ENCODE data around the gene KIF16B. TPM values are rescaled to one million over a fixed set of nuclear protein-coding genes. Genes with fewer than 3 reads are reported as not detected.
"Not testable (repeated sequence)": the region's sequence is repeated elsewhere in the genome, so short reads cannot be mapped to it uniquely, and the experiment has no call there.

KIF16B gene
- total RNA-seq, 4 donors from 2014 or later: 22.2 to 59.2 (median 31.4) TPM

DNA sequence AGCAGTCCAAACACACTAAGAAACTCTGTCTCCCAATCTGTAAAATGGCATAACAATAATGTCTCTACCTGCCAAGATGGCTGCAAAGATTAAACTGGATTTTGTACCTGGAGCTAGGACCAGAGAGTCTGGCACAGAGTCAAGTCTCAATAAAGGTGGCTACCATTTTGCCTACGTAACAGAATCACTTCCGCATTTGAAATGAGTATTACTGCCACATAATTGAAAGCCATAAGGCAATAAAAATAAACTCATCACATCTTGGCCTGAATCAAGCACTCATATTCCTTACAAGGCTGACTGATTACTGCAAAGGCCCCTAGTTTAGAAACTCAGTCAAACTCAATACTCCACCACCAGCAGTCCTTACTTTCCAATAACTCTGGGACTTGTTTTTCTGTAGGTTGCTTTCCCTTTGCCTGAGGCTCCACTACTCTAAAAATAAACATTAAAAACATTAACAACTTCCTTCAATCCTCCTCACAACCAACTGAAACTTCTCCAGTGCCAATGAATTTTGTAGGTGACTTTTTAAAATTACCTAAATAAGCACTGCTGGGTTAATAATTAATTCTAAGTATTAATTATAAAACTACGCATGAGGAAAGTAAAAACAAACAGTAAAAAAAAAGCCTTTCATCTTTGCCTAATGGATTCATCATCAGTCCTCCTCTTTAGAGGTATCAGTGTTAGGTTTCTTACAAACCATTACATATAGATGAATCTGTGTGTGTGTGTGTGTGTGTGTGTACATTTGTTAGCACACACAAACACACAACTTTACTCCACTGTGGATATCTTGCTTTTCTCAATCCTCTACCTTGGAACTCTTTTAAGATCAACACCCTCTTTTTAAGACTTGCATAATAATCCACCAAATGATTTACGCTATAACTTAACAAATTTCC is 3.7 kb downstream of the KIF16B start:
- DNase-seq (ENCODE audit: low spot score in 2 of 2): no peak
- 51 to 54% methylated on average over 4 of the region's 4 CpGs for WGBS, 2 donors
- no peak for TF ChIP-seq POLR2A (IDR thresholded peaks at IDR 0.05)
- TF ChIP-seq, protein P1, sequence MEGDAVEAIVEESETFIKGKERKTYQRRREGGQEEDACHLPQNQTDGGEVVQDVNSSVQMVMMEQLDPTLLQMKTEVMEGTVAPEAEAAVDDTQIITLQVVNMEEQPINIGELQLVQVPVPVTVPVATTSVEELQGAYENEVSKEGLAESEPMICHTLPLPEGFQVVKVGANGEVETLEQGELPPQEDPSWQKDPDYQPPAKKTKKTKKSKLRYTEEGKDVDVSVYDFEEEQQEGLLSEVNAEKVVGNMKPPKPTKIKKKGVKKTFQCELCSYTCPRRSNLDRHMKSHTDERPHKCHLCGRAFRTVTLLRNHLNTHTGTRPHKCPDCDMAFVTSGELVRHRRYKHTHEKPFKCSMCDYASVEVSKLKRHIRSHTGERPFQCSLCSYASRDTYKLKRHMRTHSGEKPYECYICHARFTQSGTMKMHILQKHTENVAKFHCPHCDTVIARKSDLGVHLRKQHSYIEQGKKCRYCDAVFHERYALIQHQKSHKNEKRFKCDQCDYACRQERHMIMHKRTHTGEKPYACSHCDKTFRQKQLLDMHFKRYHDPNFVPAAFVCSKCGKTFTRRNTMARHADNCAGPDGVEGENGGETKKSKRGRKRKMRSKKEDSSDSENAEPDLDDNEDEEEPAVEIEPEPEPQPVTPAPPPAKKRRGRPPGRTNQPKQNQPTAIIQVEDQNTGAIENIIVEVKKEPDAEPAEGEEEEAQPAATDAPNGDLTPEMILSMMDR (IDR thresholded peaks at IDR 0.05): no peak
- intact Hi-C loops (cut with DNase I; ENCODE audit: low total_unique reads): no loop called here
- no peak overlapping the region for H3K4me3 ChIP-seq (ENCODE audit: low read depth, poor library complexity, severe bottlenecking)

DNA sequence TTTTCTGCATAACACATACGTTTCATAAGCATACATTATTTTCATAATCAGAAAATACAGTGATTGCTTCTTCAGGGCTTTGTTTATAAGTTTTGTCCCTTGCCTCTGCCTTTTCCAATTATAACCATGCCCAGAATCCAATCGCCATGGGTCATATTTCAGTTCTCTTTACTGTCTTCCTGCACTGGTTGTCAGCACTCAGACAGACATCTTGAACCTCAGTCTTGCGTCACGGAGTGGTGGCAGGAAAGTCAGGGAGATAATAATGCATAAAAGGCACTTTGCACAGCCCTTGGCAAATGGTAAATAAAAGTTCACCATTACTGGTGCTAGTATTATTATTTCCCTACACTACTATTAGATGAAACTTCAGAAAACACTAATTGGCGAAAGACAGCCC is 7.2 kb downstream of the KIF16B start:
- TF ChIP-seq, protein P1 (IDR thresholded peaks at IDR 0.05): no peak
- no peak for TF ChIP-seq POLR2A (IDR thresholded peaks at IDR 0.05)
- no peak for DNase-seq (ENCODE audit: low spot score in 2 of 2)
- WGBS, 2 donors: 83 to 85% methylated on average over 5 of the region's 5 CpGs
- no peak overlapping the region for H3K4me3 ChIP-seq (ENCODE audit: low read depth, poor library complexity, severe bottlenecking)
- intact Hi-C loops (cut with DNase I; ENCODE audit: low total_unique reads): no loop called here

DNA sequence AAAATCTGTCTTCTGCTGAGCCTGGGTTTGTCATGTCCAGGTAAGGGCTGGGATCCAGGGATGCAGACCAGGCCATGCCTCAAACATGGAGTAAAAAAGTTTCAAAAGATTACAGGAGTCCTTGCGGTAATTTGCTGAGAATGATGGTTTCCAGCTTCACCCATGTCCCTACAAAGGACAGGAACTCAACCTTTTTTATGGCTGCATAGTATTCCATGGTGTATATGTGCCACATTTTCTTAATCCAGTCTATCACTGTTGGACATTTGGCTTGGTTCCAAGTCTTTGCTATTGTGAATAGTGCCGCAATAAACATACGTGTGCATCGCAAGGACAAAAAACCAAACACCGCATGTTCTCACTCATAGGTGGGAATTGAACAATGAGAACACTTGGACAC is 9.2 kb downstream of the KIF16B start:
- WGBS, 2 donors: 86 to 98% methylated on average over 5 of the region's 5 CpGs
- intact Hi-C loops (cut with DNase I; ENCODE audit: low total_unique reads); H3K4me3 ChIP-seq (ENCODE audit: low read depth, poor library complexity, severe bottlenecking); DNase-seq (ENCODE audit: low spot score in 2 of 2): not testable (repeated sequence)

DNA sequence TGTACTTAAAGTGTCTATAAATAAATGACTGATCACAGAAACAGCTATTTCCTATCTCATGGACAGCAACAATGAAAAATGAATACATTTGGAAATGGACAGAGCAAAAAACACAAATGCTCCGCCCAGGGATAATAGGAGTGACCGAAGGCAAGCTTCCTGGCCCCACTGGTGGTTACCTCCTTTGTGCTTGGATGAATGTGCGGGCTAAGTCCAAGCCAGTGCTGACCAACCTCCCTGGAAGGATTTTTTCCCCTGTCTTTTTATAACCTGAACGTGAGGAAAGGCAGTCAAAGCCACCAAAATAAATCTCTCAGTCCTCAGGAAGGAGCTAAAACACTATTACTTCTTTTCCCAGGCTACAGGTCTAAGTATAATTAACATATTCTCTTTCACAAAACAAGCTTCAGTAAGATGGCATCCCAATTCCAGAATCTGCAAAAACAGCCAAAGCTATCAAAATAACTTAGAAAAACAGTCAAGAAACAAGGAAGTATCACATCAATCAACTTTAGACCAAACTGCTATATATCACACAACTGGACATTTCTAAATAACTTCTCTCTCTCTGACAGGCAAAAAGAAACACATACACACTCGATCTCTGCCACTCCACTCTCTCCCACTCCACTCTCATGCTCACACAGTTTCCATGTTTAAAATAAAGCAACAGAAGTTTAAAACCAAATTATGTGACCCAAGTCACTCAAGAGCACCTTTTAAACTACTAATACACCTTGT is 10.0 kb downstream of the KIF16B start:
- no peak for TF ChIP-seq POLR2A (IDR thresholded peaks at IDR 0.05)
- TF ChIP-seq, protein P1 (IDR thresholded peaks at IDR 0.05): no peak
- 70 to 81% methylated on average over 5 of the region's 5 CpGs for WGBS, 2 donors
- intact Hi-C loops (cut with DNase I; ENCODE audit: low total_unique reads): no loop called here
- no peak for DNase-seq (ENCODE audit: low spot score in 2 of 2)
- H3K4me3 ChIP-seq (ENCODE audit: low read depth, poor library complexity, severe bottlenecking): no peak overlapping the region

DNA sequence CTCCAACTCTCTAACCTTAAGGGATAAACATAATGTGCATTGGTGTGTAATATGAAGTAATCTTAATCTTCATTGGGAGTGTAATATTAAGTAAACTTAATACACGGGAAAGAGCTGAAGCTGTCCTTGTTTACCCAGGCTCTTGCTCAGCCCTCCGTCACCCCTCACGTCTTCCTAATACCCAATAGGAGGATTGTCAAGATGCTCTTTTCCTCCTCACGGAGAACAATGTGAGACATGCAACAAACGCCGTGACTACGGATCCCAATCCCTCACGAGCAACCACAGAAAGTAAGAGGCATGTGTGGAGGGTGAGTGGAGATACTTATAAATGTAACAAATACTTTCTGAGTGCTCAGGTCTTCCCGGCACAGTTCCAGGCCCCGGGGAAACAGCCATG is 11.0 kb downstream of the KIF16B start:
- no peak overlapping the region for H3K4me3 ChIP-seq (ENCODE audit: low read depth, poor library complexity, severe bottlenecking)
- 87% methylated on average over 10 of the region's 10 CpGs for WGBS, 2 donors
- no peak for TF ChIP-seq POLR2A (IDR thresholded peaks at IDR 0.05)
- TF ChIP-seq, protein P1 (IDR thresholded peaks at IDR 0.05): no peak
- DNase-seq (ENCODE audit: low spot score in 2 of 2): no peak
- intact Hi-C loops (cut with DNase I; ENCODE audit: low total_unique reads): no loop called here

DNA sequence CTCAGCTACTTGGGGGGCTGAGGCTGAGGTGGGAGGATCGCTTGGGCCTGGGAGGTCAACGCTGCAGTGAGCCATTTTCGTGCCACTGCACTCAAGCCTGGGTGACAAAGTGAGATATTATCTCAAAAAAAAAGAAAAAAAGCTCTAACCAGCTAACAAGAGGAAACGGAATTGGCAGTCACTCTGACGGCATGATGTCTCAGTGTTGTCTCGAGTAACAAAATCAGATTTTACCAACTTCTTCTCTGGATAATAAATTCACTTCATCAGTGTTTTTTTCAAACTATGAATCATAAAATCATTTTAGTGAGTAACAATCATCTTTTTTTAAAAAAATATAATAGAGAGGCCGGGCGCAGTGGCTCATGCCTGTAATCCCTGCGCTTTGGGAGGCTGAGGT is 12.6 kb downstream of the KIF16B start:
- H3K4me3 ChIP-seq (ENCODE audit: low read depth, poor library complexity, severe bottlenecking): no peak overlapping the region
- 79 to 89% methylated on average over 9 of the region's 9 CpGs for WGBS, 2 donors
- intact Hi-C loops (cut with DNase I; ENCODE audit: low total_unique reads): no loop called here
- no peak for DNase-seq (ENCODE audit: low spot score in 2 of 2)
- no peak for TF ChIP-seq POLR2A (IDR thresholded peaks at IDR 0.05)
- TF ChIP-seq, protein P1 (IDR thresholded peaks at IDR 0.05): no peak

Measured in lower leg skin (tissue), 4 donors.